HG02642 (cell line): ENCODE measurements around the gene DNAH1.

ENCODE experiments used
- ATAC-seq: cut with Tn5 transposase; IDR thresholded peaks from one replicate; pipeline ENCODE4 v1.9.1; 2021; ENCODE audit warnings: mild to moderate bottlenecking; ENCODE audit not compliant: unreplicated experiment, poor library complexity

DNAH1 gene

GRCh38 chr3:52430416-52430810, 114.3 kb downstream of the DNAH1 start:
- no peak for ATAC-seq

GRCh38 chr3:52431459-52432223, 115.5 kb downstream of the DNAH1 start:
- ATAC-seq: no peak

GRCh38 chr3:52432225-52432624, 116.1 kb downstream of the DNAH1 start:
- no peak for ATAC-seq

GRCh38 chr3:52432691-52433141, 116.6 kb downstream of the DNAH1 start:
- ATAC-seq: no peak

GRCh38 chr3:52433328-52433995, 117.3 kb downstream of the DNAH1 start:
- no peak for ATAC-seq

GRCh38 chr3:52433996-52434479, 117.9 kb downstream of the DNAH1 start:
- no peak for ATAC-seq

GRCh38 chr3:52434491-52435115, 118.5 kb downstream of the DNAH1 start:
- no peak for ATAC-seq

GRCh38 chr3:52435246-52436101, 119.4 kb downstream of the DNAH1 start:
- ATAC-seq: no peak

GRCh38 chr3:52436500-52437149, 120.5 kb downstream of the DNAH1 start:
- no peak for ATAC-seq

GRCh38 chr3:52437326-52438103, 121.4 kb downstream of the DNAH1 start:
- no peak for ATAC-seq

GRCh38 chr3:52438104-52438376, 121.9 kb downstream of the DNAH1 start:
- ATAC-seq: no peak

GRCh38 chr3:52438579-52439425, 122.7 kb downstream of the DNAH1 start:
- no peak for ATAC-seq

GRCh38 chr3:52439426-52440248, 123.5 kb downstream of the DNAH1 start:
- ATAC-seq: no peak

GRCh38 chr3:52440249-52440551, 124.1 kb downstream of the DNAH1 start:
- no peak for ATAC-seq

GRCh38 chr3:52440671-52441070, 124.6 kb downstream of the DNAH1 start:
- no peak for ATAC-seq

- ATAC-seq: no peak
Measured at GRCh38 chr3:52441091-52441771, 125.1 kb downstream of the DNAH1 start.

GRCh38 chr3:52441772-52442332, 125.7 kb downstream of the DNAH1 start:
- ATAC-seq: no peak
